ENCODE results near the gene MTUS2. TPM values are rescaled to one million over a fixed set of nuclear protein-coding genes. Genes with fewer than 3 reads are reported as not detected.
"Not testable (repeated sequence)": the region's sequence is repeated elsewhere in the genome, so short reads cannot be mapped to it uniquely, and the experiment has no call there.

Gene MTUS2
- total RNA-seq, 1 donor from 2014 or later = not detected

DNA sequence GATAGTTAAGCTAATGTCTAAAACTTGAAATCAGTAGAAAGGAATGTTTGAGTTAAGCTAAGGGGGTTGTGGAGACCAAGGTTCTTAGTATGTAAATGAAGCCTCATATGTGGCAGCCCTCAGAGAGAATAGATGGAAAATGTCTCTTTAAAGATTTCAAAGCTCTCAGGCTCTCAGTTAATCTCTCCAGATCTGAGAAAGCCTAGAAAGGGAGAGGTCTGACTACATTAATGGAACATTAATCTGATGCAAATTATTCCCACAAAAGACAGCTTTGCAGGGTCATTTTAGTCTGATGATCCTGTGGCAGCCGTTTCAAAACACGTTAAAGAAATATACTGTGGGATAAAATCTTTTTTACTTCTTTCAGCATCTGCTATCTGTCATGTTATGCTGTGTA lies 508.4 kb downstream of the MTUS2 start:
- Mint-ChIP-seq H3K36me3 (ENCODE audit: low read depth) (no peaks in the 10 kb centered on the region), H3K9me3 (peaks cover 7% of the 10 kb centered on the region), H3K27me3 (ENCODE audit: insufficient read depth) (no peaks in the 10 kb centered on the region), H3K4me1 (ENCODE audit: low read depth) (no peaks in the 10 kb centered on the region), H3K4me3 (no peak overlapping the region), H3K27ac (no peak overlapping the region)
- intact Hi-C loops (cut with micrococcal nuclease) = no loop called here
- no peak for DNase-seq (ENCODE audit: low spot score)

DNA sequence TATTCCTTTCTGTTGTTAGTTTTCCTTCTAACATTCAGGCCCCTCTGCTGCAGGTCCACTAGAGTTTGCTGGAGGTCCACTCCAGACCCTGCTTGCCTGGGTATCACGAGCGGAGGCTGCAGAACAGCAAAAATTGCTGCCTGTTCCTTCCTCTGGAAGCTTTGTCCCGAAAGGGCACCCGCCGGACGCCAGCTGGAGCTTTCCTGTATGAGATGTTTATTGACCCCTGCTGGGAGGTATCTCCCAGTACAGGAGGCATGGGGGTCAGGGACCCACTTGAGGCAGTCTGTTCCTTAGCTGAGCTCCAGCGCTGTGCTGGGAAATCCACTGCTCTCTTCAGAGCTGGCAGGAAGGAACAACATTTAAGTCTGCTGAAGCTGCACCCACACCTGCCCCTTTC lies 516.2 kb downstream of the MTUS2 start:
- intact Hi-C loops (cut with micrococcal nuclease) = no loop called here
- Mint-ChIP-seq H3K27me3 (ENCODE audit: insufficient read depth) (no peaks in the 10 kb centered on the region), H3K9me3 (peaks cover 14% of the 10 kb centered on the region)

DNA sequence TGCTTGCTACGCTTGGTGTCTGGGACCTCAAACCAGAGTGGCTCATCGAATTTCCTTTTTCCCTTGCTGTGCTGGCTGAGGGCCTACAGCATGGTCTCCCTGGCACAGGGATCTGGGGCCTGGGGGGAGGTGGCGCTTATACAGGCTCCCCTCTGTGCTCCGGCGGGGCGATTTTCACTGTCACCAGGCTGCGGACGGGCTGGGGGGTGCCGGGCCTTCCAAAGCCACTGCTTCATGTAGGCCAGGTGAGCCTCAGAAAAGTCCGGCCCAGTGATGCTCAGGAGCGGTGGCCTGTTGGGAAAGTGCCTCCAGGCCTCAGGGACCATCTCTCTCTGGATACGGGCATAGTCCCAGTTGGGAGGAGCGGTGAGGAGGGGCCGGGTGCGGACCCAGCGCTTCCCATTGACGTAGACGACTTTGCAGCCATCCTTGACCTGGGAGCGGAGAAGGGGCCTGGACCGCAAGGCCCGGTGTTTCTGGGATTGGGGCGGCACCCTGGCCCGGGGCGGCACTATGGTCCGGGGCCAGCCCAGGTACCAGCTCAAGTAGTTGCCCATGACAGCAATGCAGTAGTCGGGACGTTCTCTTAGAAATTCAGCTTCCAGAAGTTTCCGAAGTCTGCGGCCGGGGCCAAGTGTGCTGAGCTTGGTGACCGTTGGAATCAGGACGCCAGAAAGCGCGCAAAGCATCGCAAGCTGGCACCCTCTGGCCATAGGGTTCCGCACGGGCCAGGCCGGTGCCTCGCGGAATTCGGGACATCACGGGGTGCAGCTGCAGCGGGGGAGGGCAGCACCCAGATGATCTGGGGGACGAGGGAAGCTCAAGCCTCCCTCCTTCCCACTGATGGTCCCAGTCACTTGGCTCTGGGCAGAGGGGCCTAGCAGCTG lies 519.5 kb downstream of the MTUS2 start:
- Mint-ChIP-seq H3K9me3 (peaks cover 7% of the 10 kb centered on the region), H3K4me1 (ENCODE audit: low read depth) (no peaks in the 10 kb centered on the region), H3K4me3 (no peak overlapping the region), H3K36me3 (ENCODE audit: low read depth) (no peaks in the 10 kb centered on the region), H3K27ac (no peak overlapping the region), H3K27me3 (ENCODE audit: insufficient read depth) (peaks cover 3% of the 10 kb centered on the region)
- intact Hi-C loops (cut with micrococcal nuclease) = loop anchor here (5.0 kb wide), 1 partner anchor 297 kb away; no protein-coding TSS in a partner anchor
- no peak for DNase-seq (ENCODE audit: low spot score)

More for the DNA sequence above, 516.2 kb downstream of the MTUS2 start:
- H3K4me1 Mint-ChIP-seq (ENCODE audit: low read depth) = no peaks in the 10 kb centered on the region
- no peak overlapping the region for H3K4me3 Mint-ChIP-seq
- DNase-seq (ENCODE audit: low spot score) = no peak
- H3K36me3 Mint-ChIP-seq (ENCODE audit: low read depth) = no peaks in the 10 kb centered on the region
- no peak overlapping the region for H3K27ac Mint-ChIP-seq

DNA sequence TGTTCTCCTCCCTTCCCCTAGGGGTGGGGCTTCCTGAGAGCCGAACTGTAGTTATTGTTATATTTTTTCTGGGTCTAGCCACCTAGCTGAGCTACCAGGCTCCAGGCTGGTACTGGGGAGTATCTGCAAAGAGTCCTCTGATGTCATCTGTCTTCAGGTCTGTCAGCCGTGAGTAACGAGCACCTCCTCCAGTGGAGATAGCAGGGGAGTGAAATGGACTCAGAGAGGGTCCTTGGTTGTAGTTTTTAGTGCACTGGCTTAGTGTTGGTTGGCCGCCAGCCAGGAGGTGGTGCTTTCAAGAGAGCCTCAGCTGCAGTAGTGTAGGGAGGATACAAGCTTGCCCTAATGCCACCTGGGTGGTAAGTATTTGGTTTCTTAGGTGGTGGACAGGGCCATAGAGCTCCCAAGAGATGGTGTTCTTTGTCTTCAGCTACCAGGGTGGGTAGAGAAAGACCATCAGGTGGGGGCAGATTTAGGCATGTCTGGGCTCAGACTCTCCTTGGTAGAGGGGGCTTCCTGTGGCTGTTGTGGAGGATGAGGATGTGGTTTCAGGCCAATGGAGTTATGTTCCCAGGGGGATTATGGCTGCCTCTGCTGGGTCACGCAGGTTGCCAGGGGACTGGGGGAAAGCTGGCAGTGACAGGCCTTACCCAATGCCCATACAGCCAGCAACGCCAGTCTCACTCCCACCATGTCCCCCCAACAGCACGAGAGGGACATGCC lies 525.9 kb downstream of the MTUS2 start:
- H3K4me1 Mint-ChIP-seq (ENCODE audit: low read depth); H3K36me3 Mint-ChIP-seq (ENCODE audit: low read depth); intact Hi-C loops (cut with micrococcal nuclease); H3K9me3 Mint-ChIP-seq; H3K4me3 Mint-ChIP-seq; H3K27ac Mint-ChIP-seq; H3K27me3 Mint-ChIP-seq (ENCODE audit: insufficient read depth); DNase-seq (ENCODE audit: low spot score): not testable (repeated sequence)

DNA sequence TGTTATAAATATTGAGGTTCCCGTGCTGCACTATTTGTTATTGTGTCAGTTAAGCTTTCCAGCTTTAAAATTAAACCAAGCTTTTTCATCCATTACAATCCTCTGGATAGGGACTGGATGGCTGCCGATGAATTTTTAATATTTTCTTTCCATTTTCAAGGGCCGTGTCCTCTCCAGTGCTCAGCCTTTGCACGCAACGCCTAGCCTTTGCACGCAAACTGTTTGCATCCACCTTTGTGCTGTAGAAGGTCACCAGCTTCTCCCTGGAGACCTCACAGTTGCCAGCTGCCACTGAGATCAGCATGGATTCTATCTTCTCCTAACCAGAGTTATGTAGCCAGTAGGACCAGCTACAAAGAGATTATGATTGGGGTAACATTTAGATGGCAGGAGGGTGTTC lies 534.9 kb downstream of the MTUS2 start:
- Mint-ChIP-seq H3K27ac (no peak overlapping the region), H3K27me3 (ENCODE audit: insufficient read depth) (peaks cover under 1% of the 10 kb centered on the region), H3K9me3 (no peaks in the 10 kb centered on the region), H3K4me3 (no peak overlapping the region), H3K36me3 (ENCODE audit: low read depth) (no peaks in the 10 kb centered on the region), H3K4me1 (ENCODE audit: low read depth) (no peaks in the 10 kb centered on the region)
- DNase-seq (ENCODE audit: low spot score) = no peak
- intact Hi-C loops (cut with micrococcal nuclease) = no loop called here

DNA sequence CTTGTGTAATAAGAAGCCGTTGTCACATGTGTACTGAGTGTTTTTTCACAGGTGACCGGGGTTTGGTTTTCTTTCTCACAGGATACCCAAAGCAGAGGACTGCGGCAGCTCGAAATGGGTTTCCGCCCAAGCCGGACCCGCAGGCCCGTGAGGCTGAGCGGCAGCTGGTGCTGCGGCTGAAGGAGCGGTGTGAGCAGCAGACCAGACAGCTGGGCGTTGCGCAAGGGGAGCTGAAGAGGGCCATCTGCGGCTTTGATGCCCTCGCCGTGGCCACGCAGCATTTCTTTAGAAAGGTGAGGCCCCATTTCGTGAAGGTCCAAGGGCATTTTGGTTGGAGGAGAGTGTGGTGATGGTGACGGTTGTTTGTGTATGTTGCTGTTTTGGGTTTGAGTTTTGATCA lies 539.0 kb downstream of the MTUS2 start:
- intact Hi-C loops (cut with micrococcal nuclease) = no loop called here
- no peak overlapping the region for H3K4me3 Mint-ChIP-seq
- H3K4me1 Mint-ChIP-seq (ENCODE audit: low read depth) = no peaks in the 10 kb centered on the region
- H3K27ac Mint-ChIP-seq = no peak overlapping the region
- H3K36me3 Mint-ChIP-seq (ENCODE audit: low read depth) = no peaks in the 10 kb centered on the region
- no peaks in the 10 kb centered on the region for H3K9me3 Mint-ChIP-seq
- no peaks in the 10 kb centered on the region for H3K27me3 Mint-ChIP-seq (ENCODE audit: insufficient read depth)
- DNase-seq (ENCODE audit: low spot score) = no peak

DNA sequence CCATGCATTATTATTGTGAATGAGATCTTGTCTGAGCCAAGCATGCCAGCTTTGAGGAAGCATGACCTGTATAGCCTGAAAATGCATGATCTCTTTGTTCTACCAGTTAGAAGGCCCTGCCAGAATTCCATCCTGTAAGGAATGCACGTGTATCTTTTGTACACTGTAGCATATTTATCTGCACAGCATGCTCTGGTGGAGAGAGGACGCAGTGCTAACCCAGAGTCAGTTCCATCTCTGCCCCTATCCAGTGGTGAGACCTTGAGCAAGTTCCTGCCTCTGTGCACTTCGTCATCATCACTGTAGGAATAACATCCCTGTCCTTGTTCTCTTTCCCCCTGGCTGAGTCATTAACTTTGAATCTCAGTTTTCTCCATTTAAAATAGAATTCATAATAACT lies 541.6 kb downstream of the MTUS2 start:
- no peaks in the 10 kb centered on the region for H3K9me3 Mint-ChIP-seq
- no peak overlapping the region for H3K4me3 Mint-ChIP-seq
- no peaks in the 10 kb centered on the region for H3K36me3 Mint-ChIP-seq (ENCODE audit: low read depth)
- no peak overlapping the region for H3K27ac Mint-ChIP-seq
- no peaks in the 10 kb centered on the region for H3K27me3 Mint-ChIP-seq (ENCODE audit: insufficient read depth)
- DNase-seq (ENCODE audit: low spot score) = no peak
- intact Hi-C loops (cut with micrococcal nuclease) = loop anchor here (2.0 to 5.0 kb wide), 2 partner anchors 281 to 539 kb away; partner anchors contain the start of gene MTUS2
- no peaks in the 10 kb centered on the region for H3K4me1 Mint-ChIP-seq (ENCODE audit: low read depth)

DNA sequence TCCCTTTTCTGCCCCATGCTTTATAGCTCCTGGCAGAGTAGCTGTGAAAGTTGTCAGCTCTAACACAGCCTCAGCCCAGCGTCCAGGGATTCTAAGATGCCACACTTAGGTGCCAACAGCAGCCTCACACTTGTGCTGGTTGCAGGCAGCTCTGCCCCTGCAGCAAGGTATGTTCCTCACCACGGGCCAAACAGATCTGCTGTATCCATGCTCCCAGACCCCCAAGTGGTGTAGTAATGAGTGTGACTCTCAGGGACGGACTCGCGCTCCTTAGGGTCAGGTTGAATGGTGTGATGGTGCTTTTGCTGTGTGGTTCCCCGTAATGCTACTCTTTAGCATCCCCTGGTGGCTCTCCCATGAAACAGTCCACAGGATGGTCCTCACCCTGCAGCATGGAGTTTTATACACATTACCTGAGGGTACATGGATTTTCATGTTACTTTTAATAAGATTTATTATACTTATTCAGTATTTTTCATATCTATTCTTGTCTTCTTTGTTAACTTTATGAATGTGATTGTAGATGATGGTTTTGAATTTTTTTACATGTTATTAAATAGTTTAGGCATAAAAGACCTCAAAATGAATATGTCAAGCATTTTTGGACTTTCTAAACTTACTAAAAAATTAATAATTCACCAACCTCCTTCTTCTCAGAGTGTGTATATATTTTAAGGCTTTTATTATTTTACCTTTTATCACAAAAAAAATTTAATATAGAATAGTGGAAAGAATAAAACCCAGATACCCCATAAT lies 542.9 kb downstream of the MTUS2 start:
- Mint-ChIP-seq H3K9me3 (no peaks in the 10 kb centered on the region), H3K27me3 (ENCODE audit: insufficient read depth) (no peaks in the 10 kb centered on the region), H3K27ac (no peak overlapping the region), H3K36me3 (ENCODE audit: low read depth) (no peaks in the 10 kb centered on the region), H3K4me3 (no peak overlapping the region), H3K4me1 (ENCODE audit: low read depth) (no peaks in the 10 kb centered on the region)
- intact Hi-C loops (cut with micrococcal nuclease) = loop anchor here (2.0 to 5.0 kb wide), 2 partner anchors 282 to 541 kb away; partner anchors contain the start of gene MTUS2
- DNase-seq (ENCODE audit: low spot score) = no peak

DNA sequence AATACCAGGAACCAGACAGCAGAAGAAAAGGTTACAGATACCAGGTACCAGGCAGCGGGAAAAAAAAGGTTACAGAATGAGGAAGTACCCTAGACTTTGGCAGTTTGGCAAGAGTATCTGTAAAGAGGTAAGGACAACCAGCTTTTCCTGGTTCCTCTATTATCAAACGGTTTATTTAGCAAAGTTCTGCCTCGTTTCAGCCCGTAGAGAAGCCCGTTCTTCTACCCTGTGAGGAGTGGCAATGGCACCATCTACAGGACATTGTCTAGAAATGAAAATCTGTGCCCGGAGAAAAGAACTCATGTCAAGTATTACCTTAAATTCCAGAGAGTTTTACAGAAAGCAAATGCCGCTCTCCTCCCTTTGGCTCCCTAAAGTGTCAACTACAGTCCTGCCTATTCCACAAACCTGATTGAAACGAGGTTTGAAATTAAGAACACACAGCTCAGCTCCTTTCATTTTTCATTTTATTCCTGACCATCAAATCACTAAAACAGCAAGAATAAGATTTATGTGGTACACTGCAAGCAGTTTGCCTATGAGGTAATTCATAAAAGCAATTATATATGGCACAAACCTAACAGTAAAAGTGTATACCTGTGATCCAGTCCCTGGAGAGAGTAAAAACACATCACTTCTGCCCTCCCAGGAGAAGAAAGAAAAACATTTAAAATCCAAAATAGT lies 549.1 kb downstream of the MTUS2 start:
- Mint-ChIP-seq H3K4me3 (no peak overlapping the region), H3K36me3 (ENCODE audit: low read depth) (no peaks in the 10 kb centered on the region), H3K9me3 (no peaks in the 10 kb centered on the region), H3K27me3 (ENCODE audit: insufficient read depth) (peaks cover 6% of the 10 kb centered on the region), H3K27ac (no peak overlapping the region), H3K4me1 (ENCODE audit: low read depth) (peaks cover 7% of the 10 kb centered on the region)
- intact Hi-C loops (cut with micrococcal nuclease) = loop anchor here (5.0 kb wide), 1 partner anchor 1047 kb away; no protein-coding TSS in a partner anchor
- DNase-seq (ENCODE audit: low spot score) = no peak

DNA sequence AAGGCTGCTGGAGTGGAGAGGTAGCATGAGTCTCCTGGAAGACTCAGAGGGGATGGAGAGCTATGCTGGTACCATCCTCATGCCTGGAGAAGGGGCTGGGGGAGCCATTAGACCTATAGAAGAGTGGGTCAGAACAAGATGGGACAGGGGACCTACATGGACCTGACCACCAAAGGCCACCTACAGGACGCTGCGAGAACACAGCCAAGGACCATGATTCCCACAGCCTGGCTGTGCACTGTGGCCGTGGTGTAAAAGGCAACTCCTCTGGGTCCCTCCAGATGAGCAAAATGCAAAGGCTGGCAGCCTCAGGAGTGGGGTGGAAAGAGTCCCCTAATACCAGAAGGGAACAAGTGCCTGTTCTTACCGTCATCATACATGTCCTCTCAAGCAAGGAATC lies 559.1 kb downstream of the MTUS2 start:
- Mint-ChIP-seq H3K4me1 (ENCODE audit: low read depth) (no peaks in the 10 kb centered on the region), H3K36me3 (ENCODE audit: low read depth) (no peaks in the 10 kb centered on the region), H3K9me3 (peaks cover 7% of the 10 kb centered on the region), H3K27me3 (ENCODE audit: insufficient read depth) (peaks cover 2% of the 10 kb centered on the region), H3K4me3 (no peak overlapping the region), H3K27ac (no peak overlapping the region)
- intact Hi-C loops (cut with micrococcal nuclease) = no loop called here
- DNase-seq (ENCODE audit: low spot score) = no peak

DNA sequence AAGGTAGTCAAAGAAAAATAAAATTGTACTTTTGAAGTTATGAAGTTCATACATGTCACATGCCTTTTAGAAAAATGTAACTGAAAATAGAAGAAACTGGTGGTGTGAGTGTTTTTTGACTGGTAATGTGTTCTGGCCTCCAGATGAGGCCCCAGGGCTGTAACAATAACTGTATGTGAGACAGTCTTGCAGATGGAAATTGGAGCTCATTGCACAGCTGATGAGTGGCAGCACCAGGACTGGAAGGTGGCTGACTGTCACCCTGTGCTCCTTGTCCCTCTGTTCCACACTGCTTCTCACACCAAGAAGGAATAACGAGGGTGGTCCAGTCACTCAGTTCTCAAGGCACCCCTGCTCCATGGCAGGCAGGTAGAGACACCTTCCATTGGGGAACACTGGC lies 559.7 kb downstream of the MTUS2 start:
- H3K4me1 Mint-ChIP-seq (ENCODE audit: low read depth) = no peaks in the 10 kb centered on the region
- intact Hi-C loops (cut with micrococcal nuclease) = no loop called here
- H3K27me3 Mint-ChIP-seq (ENCODE audit: insufficient read depth) = peaks cover 2% of the 10 kb centered on the region

DNA sequence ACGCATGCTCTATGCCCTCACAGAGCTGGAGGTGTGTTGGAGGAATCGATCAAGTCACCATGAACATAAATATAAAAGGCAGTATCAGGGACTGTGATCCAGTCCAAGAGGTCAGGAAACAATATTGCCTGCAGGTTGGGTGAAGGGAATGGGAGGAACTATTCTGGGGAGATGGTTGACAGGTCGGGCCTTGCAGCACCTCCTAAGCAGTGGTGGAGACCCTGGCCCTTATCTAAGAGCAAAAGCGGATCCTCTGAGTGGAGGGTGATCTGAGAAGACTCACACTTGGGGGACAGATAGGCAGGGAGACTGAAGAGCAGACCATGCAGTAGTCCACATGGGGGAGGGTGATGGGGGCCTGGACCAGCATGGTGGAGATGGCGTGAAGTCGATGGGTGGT lies 561.9 kb downstream of the MTUS2 start:
- H3K36me3 Mint-ChIP-seq (ENCODE audit: low read depth) = no peaks in the 10 kb centered on the region
- H3K27me3 Mint-ChIP-seq (ENCODE audit: insufficient read depth) = no peaks in the 10 kb centered on the region
- H3K9me3 Mint-ChIP-seq = peaks cover 7% of the 10 kb centered on the region
- intact Hi-C loops (cut with micrococcal nuclease) = no loop called here
- H3K4me1 Mint-ChIP-seq (ENCODE audit: low read depth) = no peaks in the 10 kb centered on the region
- no peak for DNase-seq (ENCODE audit: low spot score)
- H3K27ac Mint-ChIP-seq = no peak overlapping the region
- no peak overlapping the region for H3K4me3 Mint-ChIP-seq

More for the DNA sequence above, 559.7 kb downstream of the MTUS2 start:
- H3K4me3 Mint-ChIP-seq = no peak overlapping the region
- H3K36me3 Mint-ChIP-seq (ENCODE audit: low read depth) = no peaks in the 10 kb centered on the region
- no peak for DNase-seq (ENCODE audit: low spot score)
- no peak overlapping the region for H3K27ac Mint-ChIP-seq
- peaks cover 7% of the 10 kb centered on the region for H3K9me3 Mint-ChIP-seq
